Measurements from ENCODE around the gene NAPEPLD.

The NAPEPLD gene

DNA sequence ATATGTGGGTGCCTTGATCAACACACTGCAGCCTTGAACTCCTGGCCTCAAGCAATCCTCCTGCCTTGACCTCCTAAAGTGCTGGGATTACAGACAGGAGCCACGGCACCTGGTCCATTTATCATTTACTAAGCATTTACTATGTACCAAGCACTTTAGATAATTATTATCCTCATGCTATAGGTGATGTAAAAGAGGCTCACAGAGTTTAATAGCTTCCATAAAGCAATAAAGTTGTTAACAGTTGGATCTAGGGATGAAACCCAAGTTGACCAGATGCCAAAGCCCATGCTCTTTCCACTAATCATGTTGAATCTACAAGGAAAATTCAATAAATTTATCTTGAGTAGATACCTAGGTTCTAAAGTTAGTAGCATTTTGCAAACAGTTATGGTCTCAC lies 5.0 kb downstream of the NAPEPLD start:
- DNase-seq (ENCODE audit: low read depth) = no peak

DNA sequence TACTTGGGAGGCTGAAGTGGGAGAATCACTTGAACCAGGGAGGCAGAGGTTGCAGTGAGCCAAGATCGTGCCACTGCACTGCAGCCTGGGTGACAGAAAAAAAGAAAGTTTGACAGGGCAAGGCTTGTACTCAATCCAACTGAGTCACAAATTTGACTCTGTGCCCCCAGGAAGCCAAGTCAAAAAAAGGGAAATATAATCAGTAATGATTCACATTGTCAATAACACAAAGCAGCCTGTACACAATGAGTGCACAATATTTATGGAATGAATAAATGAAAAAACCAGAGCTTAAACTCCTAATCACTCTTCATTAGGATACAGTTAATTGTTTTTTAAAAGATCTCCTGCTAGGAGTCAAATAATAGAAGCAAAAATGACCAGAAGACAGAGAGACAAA lies 6.4 kb downstream of the NAPEPLD start:
- DNase-seq (ENCODE audit: low read depth) = no peak

DNA sequence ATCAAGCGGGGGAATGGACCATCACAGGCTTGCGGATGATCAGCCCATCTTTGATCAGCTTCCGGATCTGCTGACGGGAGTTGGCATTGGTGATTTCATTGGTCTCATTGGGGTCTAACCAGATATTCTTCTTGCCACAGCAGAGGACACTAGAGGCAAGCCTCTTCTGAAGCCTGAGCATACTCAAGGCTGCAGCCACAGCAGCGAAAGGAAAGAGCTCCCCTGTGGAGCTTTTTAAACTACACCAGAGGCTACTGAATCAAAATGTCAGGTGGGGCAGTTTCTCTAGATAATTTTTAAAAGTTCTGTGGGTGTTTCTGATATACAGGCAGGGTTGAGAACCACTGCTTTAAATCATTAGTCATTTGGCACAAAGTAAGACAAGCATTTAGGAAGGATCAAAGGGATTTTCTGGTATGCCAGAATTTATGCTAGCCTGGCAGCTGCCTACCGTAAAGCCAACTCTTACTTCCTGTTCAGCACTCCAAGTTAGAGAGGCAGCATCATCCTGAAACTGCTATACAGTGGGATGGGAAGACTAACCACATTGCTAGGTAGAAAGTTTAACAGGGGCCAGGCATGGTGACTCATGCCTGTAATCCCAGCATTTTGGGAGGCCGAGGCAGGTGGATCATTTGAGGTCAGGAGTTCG lies 7.0 kb downstream of the NAPEPLD start:
- no peak for DNase-seq (ENCODE audit: low read depth)

DNA sequence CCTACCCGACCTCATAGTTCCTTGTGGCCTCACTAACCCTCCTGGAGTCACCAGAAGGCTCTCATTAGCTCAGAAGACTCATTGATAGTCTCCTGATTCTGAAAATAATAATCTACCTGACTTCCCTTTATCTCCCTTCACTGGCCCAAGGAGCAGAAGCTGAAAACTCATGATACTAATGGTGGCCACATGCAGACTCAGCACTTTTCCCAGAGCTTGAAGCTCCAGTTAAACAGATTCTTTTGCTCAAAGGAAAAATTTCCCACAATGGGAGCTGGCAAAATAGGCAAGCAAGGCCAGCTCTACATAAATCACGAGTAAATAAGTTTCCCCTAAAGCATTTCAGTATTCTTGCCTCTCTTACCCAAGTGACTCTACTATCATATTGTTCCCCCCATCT lies 8.2 kb downstream of the NAPEPLD start:
- DNase-seq (ENCODE audit: low read depth) = no peak

DNA sequence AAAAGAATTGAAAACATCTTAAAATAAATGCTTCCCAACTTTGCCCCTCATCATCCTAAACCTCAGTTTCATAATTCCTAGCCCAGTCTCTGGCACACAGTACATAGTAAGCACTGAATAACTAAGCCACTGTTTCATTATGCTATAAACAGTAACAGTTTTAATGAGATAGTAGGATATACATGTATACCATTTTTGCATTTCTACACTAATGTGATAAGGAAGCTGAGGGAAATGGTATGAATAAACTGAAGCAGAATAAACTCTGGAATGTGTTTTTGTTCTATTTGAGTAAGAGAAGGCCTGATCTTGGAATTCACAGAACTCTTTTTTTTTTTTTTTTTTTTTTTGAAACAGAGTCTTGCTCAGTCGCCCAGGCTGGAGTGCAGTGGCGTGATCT lies 8.8 kb downstream of the NAPEPLD start:
- DNase-seq (ENCODE audit: low read depth) = no peak

DNA sequence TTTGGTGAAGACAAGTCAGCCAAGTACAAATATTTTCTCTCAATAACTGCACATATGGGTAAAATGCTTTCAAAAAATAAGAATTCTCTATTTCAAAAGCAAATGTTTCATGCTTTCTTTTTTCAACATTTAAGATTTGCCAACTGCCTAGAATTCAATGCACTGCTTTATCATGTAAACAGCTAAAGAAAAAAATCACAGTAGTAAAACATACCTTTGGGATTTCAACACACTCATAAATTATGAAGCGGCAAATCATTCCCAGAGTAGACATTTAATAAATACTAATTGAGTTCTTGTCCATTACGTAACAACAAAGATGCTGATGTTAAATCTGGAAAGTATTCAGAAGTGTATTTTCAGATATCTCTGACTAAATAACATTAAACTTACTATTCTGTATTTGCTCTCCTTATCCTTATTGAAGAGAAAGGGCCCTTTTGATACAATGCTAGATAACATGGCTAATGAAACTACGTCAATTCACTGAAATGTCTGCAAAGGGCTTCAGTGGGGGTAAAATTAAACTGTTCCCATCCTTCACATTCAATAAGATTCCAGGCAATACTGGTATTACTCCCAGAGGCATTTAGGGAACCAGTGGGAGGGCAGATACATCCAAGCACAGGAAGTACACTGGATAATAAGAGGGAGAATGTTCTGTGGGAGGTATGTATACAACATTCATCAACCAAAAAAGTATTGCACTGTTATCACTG lies 13.9 kb downstream of the NAPEPLD start:
- peak; percentile 35 for DNase-seq (ENCODE audit: low read depth)

DNA sequence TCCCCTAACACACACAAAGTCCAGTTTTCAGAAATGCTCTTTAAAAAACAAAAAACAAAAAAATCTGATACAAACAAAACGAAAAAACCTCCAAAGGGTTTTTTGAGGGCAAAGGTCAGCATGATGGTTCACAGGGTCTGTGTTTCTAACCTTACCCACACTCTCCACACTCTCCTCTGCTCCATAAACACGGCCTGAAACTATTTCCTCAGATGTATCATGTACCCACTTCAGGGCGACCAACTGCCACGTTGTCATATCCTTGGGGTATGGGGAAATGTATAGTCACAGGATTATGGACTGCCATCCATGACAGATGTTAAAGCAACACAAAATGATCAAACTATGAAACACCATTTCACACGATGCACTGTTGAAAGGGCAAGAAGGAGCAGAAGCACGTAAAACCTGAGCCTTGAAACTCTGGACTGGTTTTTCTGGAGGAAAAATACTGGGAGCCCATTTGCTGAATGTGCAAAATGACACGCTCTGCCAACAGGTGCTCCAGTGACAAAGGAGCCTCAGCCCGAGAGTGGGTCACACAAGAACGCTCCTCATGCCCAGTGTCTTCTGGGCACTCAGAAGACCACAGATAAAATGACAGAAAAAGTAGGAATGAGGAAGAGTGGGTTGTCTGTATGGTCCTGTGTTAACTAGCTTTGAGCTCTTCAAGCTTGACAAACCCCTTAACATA lies 15.8 kb downstream of the NAPEPLD start:
- no peak for DNase-seq (ENCODE audit: low read depth)

DNA sequence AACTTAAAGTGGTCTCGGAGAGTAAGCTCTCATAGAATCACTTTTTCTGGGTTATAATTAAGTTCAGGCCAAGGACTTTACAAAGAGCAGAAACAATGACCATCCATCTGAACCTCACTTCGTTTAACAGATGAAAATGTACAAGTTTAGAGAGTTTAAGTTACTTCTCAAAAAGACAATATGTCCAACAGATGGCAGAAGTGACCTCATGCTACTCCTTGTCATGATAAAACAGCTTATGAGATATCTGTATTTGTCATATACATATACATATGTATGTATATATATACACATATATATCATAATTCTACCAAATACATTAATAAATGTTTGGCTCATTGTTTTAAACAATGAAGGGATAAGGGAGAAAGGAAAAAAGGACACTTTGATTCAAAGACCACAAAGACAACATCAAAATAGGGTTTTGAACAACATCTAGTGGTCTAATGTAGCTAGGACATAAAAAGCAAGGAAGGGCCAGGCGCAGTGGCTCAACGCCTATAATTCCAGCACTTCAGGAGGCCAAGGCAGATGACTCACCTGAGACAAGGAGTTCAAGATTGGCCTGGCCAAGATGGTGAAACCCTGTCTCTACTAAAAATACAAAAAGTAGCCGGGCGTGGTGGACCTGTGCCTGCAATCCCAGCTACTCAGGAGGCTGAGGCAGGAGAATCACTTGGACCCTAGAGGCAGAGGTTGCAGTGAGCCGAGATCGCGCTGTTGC lies 17.8 kb downstream of the NAPEPLD start:
- DNase-seq (ENCODE audit: low read depth) = no peak

DNA sequence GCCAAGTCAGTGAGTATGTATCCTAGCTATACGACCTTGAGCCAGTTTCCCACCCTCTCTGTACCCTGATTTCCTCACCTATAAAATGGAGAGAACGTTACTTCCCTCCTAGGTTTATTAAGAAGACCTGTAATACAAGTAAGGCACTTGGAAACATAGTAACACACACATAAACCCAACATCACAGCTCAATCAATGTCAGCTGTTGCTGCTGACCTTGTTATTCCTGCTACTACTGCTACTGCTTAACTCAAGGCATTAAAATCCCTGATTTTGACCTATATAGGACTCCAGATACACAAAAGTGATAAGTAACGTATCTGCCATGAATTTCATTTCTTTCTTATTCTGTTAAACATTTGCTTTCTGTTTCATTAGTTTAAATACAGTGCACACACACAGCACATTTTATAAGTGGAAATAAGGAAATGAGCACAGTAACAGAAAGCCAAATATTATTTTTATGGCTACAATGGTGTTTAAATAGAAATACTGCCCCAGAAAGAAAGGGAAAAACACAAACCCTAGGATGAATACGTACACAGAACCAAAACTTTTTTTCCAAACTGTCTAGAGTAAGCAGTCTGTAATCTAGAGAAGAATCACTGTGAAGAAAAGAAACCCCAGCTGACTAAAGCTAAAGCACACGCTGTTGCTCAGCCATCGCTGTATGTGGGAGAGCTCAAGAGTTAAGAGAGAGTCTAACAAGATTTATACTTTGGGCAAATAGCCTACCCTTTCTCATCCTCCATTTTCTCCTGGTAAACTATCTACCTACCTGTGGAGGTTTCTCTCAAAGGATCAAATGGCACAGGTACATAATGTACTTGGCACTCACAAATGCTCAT lies 19.0 kb downstream of the NAPEPLD start:
- no peak for DNase-seq (ENCODE audit: low read depth)

DNA sequence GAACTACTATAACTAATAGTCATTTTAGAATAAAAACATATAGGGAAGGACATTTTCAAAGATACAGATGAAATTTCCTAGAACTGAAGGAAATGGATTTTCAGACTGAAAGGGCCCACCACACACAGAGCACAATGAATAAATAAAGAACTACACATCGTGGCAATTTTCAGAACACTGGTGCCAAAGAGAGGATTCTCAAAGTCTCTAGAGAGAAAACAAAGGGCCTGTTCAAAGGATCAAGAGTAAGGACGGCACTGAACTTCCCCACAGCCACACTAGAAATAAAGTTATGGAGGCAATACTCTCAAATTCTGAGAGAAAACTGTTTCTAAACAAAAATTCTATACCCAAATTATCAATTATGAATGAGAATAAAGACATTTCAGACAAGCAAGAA lies 21.9 kb downstream of the NAPEPLD start:
- DNase-seq (ENCODE audit: low read depth) = no peak

DNA sequence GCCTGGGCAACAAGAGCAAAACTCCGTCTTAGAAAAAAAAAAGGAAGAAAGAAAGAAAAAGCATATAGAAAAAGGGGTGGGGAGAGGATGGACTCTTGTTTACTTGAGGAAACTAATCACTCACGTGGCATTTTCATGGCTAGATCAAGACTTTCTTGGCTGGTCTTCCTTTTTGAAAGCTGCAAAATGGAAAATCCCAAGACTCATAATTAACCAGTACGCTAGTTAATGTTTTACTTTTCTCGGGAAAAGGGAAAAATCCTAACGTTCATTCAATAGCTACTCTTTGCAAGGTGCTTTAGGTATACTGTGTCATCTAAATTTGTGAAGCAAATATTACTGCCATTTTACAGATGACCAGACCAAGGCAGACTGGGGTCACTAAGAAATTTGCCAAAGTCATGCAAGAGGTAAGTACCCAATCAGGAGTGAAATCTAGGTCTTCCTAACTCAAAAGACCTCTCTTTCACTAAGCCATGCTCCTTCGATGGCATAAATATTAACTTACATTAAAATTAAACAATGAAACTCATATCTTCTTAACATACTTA lies 24.4 kb downstream of the NAPEPLD start:
- no peak for DNase-seq (ENCODE audit: low read depth)

DNA sequence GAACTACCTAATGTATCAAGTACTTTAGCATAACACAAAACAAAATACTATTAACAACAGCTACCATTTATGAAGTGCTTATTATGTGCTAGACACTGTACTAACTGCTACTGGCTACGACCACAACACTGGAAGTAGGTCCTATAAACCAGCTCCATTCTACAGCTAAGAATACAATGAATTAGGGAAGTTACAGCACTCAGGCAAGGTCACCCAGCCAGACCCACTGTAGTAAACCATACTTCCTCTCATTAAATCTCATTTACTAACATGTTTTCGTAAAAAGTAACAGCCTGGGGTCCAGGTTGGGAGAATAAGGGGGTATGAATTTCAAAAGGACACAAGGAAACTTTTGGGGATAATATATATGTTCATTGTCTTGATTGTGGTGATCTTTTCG lies 25.4 kb downstream of the NAPEPLD start:
- DNase-seq (ENCODE audit: low read depth) = no peak

DNA sequence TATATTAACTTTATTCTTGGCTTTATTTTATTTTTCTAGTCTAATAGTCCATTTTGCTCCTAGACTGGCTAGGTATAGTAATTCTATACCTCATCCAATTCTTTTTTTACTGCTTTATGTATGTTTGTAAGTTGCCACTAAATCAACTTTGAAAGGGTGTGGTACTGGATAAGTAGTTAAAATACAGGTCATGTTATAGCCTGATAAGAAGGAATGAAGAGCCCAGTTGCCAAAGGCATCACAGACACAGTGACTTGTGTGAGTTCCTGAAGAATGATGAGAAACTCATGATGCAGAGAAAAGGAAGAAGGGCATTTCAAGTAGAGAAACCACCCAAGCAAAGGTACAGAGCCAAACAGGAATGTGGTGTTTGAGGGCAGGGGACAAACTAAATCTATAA lies 27.3 kb downstream of the NAPEPLD start:
- DNase-seq (ENCODE audit: low read depth) = no peak

DNA sequence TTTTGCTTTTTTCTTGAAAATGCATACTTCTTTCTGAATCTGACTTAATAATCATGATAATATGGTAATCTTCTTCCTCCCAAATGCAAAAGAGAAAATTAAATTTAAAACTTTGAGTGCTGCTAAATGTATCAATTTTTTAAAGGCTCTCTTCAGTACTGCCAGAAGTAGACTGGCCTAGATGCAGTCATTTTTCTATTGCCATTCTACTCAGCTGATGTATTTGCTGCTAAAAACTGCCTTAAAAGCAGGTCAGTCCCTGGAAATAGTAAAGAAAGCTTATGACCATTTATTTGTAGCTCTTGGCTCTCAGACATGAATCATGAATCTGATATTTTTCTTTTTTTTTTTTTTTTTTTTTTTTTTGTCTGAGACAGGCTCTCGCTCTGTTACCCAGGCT lies 28.5 kb downstream of the NAPEPLD start:
- DNase-seq (ENCODE audit: low read depth) = no peak

DNA sequence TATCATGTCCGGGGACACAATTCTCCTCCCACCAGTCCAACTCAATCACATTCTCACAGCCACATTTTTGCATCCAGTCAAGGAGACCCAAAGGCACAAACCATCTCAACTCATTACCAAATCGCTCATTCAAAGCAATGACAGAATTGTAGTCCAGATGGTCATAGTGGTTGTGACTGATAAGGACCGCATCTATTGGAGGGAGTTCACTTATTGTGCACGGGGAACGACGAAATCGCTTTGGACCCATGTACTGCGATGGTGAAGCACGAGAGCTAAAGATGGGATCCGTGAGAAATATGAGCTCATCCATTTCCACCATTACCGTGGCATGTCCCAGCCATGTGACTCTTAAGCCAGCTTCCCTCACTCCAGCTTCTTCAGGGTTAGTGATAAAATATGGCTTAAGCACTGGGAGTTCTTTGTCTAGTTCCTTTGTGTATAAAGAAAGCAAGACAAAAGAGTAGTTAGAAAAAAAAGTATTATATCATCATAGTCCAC lies 29.1 kb downstream of the NAPEPLD start:
- DNase-seq (ENCODE audit: low read depth) = no peak

DNA sequence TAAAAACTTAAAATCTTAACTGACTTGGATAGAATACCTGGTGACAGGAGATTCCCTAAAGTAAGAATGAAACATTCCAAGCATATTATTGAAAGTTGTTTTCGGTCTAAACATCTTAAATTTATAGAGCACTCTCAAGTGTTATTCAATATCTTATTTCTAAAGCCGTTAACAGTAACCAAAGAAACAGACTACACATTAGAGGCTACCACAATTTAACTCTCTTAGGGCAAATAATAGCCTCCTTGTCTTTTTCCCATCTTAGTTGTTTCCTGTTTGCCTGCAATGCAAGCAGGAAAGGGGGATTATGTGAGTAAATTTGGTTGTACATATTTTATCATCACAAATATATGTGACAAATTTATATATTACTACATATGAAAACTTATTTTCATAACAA lies 31.4 kb downstream of the NAPEPLD start:
- no peak for DNase-seq (ENCODE audit: low read depth)

DNA sequence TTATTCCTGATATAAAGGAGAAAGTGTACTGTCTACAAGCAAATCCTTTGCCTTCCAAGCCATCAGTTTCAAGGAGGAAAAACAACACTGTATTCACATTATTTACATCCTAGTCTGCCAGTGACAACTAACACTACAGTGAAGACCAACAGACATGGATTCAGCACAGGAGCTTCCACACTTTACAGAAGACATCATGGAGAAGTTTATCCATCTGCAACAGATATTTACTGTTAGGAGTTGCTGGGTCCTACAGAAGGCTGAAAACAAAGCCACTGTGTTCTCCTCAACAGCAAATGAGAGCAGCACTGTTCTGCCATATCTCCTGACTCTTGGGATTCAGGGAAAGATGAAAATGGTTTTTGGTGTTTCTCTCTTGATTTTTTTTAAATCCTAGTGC lies 31.9 kb downstream of the NAPEPLD start:
- DNase-seq (ENCODE audit: low read depth) = no peak

DNA sequence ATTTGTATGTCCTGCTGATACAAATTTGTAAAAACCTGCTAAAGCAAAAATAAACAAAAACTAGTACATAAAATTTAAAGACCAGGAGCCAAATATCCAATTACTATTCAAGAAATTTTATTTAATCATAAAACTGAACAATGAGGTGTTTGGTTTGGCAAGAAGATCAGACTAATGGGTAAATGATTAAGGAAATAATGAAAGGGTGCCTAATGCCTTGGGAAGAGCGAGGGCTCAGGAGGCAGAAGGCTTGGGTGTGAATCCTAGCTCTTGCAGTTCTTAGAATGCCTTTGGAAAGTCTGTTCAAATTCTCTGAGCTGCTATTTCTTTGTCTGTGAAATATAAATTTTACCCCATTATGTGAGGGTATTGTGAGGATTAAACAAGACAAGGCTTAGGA lies 32.4 kb downstream of the NAPEPLD start:
- no peak for DNase-seq (ENCODE audit: low read depth)

DNA sequence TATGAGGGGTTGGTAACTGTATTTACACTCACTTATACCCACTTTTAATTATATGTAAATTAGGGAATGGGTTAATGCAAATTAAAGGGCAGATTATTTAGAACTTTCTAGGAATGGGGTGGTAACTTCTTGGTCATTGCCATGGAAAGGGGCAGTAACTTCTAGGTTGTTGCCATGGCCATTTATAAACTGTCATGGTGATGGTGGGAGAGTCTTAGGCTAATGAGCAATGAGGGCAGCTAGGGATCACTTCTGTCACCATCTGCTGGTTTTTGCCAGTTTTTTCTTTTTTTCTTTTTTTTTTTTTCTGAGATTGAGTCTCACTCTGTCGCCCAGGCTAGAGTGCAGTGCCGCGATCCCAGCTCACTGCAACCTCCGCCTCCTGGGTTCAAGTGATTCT lies 33.1 kb downstream of the NAPEPLD start:
- no peak for DNase-seq (ENCODE audit: low read depth)

DNA sequence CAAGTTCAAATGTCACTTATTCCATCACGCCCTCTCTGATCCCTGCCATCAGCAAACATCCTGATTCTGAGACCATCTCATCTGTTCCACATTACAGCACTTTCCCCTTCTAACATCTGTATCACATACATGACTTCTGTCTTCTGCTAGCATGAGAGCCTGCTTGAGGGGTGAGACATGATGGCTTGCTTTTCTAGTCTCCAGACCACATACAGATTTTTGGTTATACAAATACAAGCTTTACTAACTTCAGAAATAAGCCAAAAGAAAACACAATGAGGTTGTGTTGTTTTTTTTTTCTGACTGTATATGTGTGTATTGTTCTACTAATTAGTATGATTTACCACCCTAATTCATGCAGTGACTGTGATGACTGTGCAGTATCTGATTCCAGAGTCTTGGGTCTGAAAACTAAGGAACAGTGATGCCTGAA lies 34.3 kb downstream of the NAPEPLD start:
- no peak for DNase-seq (ENCODE audit: low read depth)

DNA sequence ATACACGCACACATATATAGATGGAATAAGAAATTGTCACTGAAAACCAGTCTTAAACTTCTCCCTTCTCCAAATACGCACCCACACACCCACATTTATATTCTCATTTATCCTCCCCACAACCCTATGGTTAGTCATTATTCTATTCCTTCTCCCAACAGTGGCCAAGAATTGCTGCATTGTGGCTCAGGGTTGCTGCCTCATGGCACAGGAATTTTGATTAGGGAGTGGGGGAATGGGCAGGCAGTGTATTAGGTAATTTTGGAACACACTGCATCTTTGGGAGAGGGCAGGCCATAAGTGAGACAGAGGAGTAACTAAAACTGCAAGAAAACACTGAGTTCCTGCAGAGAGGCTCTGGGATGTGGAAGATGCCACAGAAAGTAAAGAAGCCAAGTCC lies 35.7 kb downstream of the NAPEPLD start:
- peak; percentile 88 for DNase-seq (ENCODE audit: low read depth)
